ENCODE results near the gene NTM.
A peak's percentile ranks its signal among the peaks of the same experiment; 100 is the strongest.

NTM gene

DNA sequence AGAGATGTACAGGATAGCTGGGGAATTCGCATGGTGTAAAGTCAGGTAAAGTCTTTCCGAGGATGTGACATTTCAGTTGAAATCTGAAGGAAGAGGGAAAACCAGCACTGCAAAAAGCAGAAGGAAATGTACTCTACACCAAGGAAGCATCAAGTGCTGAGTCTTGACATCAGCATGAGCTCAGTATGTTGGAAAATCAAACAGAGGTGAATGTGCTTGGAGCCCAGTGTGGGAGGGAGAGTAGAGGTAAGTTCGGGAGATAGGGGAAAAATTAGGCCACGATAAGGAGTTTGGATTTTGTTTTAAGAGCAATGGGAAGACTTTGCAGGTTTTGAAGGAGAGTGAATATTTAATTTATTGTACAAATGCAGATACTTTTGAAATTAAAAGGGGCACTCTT is 484.0 kb downstream of the NTM start:
- TF ChIP-seq, protein P1, sequence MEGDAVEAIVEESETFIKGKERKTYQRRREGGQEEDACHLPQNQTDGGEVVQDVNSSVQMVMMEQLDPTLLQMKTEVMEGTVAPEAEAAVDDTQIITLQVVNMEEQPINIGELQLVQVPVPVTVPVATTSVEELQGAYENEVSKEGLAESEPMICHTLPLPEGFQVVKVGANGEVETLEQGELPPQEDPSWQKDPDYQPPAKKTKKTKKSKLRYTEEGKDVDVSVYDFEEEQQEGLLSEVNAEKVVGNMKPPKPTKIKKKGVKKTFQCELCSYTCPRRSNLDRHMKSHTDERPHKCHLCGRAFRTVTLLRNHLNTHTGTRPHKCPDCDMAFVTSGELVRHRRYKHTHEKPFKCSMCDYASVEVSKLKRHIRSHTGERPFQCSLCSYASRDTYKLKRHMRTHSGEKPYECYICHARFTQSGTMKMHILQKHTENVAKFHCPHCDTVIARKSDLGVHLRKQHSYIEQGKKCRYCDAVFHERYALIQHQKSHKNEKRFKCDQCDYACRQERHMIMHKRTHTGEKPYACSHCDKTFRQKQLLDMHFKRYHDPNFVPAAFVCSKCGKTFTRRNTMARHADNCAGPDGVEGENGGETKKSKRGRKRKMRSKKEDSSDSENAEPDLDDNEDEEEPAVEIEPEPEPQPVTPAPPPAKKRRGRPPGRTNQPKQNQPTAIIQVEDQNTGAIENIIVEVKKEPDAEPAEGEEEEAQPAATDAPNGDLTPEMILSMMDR (IDR thresholded peaks at IDR 0.05; ENCODE audit: low read depth, low read length): no peak
- no peak for DNase-seq (ENCODE audit: low read depth in 2 of 2)
- no peak overlapping the region for H3K4me3 ChIP-seq (replicated peaks in 1 of 2; ENCODE audit: low read depth in 2 of 2, low read length in 2 of 2)

DNA sequence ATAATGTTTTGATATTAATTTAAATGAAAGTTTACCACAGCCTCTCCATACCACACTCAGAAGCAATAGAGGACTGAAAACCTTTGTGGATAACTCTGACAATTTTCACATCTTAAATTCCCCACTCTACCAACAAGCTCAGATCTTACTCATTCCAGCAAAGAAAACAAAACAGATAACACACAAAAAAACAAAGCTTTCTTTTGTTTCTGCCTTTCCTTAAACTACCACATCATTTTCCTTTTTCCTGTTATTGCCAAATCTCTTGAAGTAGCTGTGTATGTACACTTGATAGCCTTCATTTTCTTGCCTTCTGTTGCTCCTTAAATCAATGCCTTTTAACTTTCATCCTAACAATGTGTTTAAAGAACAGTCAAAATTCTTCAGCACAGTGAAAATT is 484.9 kb downstream of the NTM start:
- no peak overlapping the region for H3K4me3 ChIP-seq (replicated peaks in 1 of 2; ENCODE audit: low read depth in 2 of 2, low read length in 2 of 2)
- TF ChIP-seq, protein P1 (IDR thresholded peaks at IDR 0.05; ENCODE audit: low read depth, low read length): no peak
- DNase-seq (ENCODE audit: low read depth in 2 of 2): peak; percentile 43 to 57

DNA sequence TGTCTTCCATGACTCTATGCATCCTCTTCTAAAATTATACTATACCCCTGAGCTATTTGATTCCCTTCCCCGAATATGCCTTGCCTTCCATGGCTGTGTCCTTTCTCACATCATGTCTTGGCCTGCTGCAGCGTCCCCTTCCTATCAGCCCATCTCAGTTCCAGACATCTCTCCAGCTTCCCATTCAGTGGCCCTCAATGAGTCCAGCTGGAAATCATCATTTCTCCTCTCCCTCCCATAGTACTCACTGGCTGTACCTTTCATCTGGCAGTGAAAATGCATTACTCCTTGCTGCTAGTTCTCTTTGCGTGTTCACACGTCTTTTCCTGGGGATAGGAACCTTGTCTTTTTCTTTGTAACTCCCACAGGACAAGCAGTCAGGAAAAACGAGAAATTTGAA is 486.8 kb downstream of the NTM start:
- TF ChIP-seq, protein P1 (IDR thresholded peaks at IDR 0.05; ENCODE audit: low read depth, low read length): no peak
- no peak for DNase-seq (ENCODE audit: low read depth in 2 of 2)
- no peak overlapping the region for H3K4me3 ChIP-seq (replicated peaks in 1 of 2; ENCODE audit: low read depth in 2 of 2, low read length in 2 of 2)

DNA sequence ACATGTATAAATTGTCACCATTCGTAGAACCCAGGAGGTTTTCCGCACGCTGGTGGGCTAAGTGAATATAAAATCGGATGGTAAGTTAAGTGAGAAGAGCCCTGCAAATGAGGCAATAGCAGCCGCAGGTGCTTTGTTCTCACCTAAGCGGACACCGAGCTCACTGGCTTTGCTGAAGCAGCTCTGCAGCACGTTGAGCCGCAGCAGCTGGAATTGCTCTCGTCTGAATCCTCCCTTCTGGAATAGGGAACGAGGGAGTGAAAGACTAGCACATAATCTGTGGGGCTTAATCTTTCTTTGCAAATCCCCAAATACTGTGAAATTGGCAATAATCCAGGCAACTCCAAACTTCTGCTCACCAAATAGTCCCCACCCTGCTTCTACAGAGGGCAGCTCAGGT is 488.1 kb downstream of the NTM start:
- DNase-seq (ENCODE audit: low read depth in 2 of 2): no peak
- TF ChIP-seq, protein P1 (IDR thresholded peaks at IDR 0.05; ENCODE audit: low read depth, low read length): no peak
- no peak overlapping the region for H3K4me3 ChIP-seq (replicated peaks in 1 of 2; ENCODE audit: low read depth in 2 of 2, low read length in 2 of 2)

DNA sequence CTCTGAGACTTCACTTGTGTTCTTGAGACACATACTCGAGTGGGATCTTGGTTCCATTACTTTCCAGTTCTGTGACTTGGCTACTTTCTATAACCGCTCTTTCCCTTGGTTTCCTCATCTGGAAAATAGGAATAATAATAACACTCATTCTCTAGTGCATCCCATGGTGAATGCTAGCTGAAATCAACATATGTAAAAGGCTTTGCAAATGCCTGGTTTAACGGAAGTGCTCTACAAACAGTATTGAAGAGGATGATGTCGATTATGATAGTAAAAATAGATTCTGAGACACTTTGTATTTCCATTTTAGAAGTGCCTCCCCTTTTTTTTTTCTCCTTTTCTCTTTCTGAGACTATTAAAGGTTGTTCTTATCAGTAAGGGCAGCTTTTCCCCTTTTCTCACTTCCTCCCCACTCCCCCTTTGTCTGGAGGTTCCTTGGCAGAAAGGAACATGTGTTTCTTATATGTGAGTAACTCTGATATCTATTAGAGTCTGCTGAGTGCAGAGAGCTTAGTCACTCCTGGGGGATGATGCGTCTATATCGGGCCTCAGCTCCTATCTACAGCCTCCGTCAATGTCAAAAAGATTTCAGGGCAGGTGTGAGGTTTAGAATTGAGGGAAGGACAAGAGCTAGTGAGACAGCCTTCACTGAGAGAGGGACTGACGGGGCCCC is 489.3 kb downstream of the NTM start:
- TF ChIP-seq, protein P1 (IDR thresholded peaks at IDR 0.05; ENCODE audit: low read depth, low read length): no peak
- H3K4me3 ChIP-seq (replicated peaks in 1 of 2; ENCODE audit: low read depth in 2 of 2, low read length in 2 of 2): no peak overlapping the region
- peak; percentile 62 to 71 for DNase-seq (ENCODE audit: low read depth in 2 of 2)

DNA sequence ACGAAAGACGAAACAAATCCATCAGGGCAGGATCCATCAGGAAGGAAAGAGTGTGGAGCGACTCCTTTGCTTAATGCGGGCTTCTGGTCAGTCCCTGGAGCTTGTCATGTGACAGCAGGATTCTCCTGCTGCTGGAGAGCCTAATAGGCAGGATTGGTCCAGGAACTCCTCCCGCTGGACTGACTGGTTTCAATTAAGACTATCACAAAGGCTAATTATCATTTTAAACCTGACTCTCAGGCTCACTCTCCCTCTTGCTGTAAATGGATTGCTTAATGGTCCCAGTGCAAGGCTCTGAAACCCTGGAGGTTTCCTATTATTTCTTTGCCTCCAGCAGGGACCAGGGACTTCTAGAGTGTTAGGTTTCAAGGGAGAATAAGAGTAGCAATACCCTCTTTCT is 493.8 kb downstream of the NTM start:
- no peak for DNase-seq (ENCODE audit: low read depth in 2 of 2)
- TF ChIP-seq, protein P1 (IDR thresholded peaks at IDR 0.05; ENCODE audit: low read depth, low read length): no peak
- H3K4me3 ChIP-seq (replicated peaks in 1 of 2; ENCODE audit: low read depth in 2 of 2, low read length in 2 of 2): no peak overlapping the region

DNA sequence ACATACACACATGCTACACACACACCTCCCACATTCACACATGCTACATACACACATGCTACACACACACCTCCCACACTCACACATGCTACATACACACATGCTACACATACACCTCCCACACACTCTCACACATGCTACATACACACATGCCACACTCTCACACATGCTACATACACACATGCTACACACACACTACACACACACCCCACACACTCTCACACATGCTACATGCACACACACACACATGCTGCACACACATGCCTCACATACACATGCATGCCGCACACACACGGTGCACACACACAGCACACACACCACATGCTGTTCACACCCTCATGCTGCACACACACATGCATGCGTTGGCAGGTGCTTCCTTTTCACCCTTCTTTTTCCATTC is 495.4 kb downstream of the NTM start:
- no peak overlapping the region for H3K4me3 ChIP-seq (replicated peaks in 1 of 2; ENCODE audit: low read depth in 2 of 2, low read length in 2 of 2)
- no peak for DNase-seq (ENCODE audit: low read depth in 2 of 2)
- TF ChIP-seq, protein P1 (IDR thresholded peaks at IDR 0.05; ENCODE audit: low read depth, low read length): no peak
